Activated CD8-positive, alpha-beta memory T cell treated with anti-CD3 and anti-CD28 coated beads for 24 hours (primary cell): ENCODE data around the gene TLR7.

Experiments used
- DNase-seq: peaks from one replicate; pipeline ENCODE4 v3.0.0-alpha.2; 2020

Gene TLR7

DNA sequence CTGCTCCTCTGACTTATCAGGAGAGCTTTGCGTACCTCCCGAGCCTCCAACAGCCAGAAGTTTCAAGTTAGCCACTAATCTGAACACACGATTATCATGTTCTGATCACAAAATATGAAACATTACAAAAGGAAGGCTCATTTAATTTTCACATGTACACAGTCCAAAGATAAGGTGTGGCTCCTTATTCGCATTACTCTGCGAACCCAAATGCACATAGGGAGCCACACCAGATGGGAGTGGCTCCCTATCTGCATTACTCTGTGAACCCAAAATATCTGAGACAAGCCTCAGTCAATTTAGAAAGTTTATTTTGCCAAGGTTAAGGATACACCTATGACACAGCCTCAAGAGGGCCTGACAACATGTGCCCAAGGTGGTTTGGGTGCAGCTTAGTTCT is 68.0 kb downstream of the TLR7 start:
- DNase-seq = no peak

DNA sequence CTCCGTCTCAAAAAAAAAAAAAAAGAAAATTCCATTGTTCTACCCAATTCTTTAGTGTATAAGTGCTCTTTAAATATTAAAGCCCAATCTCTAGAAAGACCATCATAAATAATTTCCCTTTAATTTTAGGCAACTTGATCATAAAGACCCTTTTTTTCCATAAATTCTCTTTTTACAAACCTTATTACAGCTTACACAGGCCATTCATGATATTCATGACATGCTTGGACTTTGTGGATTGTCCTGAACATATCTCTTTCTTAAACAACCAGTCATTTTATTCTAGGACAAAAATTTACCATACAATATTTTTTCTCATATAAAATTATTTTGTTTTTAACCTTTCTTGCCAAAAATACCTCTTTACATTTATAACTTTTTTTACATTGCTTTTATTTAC is 70.1 kb downstream of the TLR7 start:
- DNase-seq = no peak
